Spleen (tissue), 7 donors: ENCODE results near the gene NPW.

Experiments
- POLR2A ChIP-seq, 3 donors: fragments of 450-650 bp; IDR thresholded peaks; one replicate each; pipeline ENCODE4 v1.5.1; 2017; ENCODE audit warnings: antibody characterized with exemption in 3 of 3, mild to moderate bottlenecking in 1 of 3
- TF ChIP-seq, protein P1 (sequence below), 11 experiments: fragments of 200-600 bp in 7 of 11; fragments of 450-650 bp in 4 of 11; sonication (generic) in 4 of 11; IDR thresholded peaks in 8 of 11; conservative IDR thresholded peaks in 3 of 11; 1 replicate in 7 of 11; 2 replicates in 4 of 11; pipeline versions ENCODE4 v1.4.0 to v1.8.0; 2016 to 2021; ENCODE audit warnings: antibody characterized with exemption in 11 of 11, inconsistent platforms in 4 of 11, mild to moderate bottlenecking in 1 of 11
- donor health status: DM: no; HTN: no; CAD: no; lungs with moderate emphysema.
- donor health status: DM: no; HTN: no; CAD: no.
- donor health status: DM: no; HTN: no; CAD: no.

DNA sequence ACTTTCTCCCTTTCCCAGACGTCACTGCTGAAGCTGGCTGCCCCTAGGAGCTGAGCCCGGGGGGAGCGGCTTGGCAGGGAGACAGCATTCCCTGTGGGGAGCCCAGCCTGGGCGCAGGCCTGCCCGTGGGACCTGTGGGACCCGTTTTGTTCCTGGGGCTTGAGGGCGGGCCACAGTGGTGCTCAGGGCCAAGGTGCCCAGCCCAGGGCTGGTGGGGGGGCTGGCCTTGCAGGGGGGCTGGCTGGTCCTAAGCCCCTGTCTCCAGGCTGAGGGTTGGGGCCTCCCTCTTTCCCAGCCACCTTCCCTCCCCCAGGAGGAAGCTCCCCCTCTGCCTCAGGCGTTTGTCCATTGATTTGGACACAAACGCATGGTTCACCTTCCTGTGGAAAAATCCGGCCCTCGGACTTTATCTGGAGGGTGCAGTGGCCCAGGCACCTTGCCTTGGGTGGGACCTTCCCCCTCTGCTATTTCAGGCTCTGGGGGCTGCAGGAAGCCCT, 11.5 kb downstream of the NPW start:
- TF ChIP-seq, protein P1, sequence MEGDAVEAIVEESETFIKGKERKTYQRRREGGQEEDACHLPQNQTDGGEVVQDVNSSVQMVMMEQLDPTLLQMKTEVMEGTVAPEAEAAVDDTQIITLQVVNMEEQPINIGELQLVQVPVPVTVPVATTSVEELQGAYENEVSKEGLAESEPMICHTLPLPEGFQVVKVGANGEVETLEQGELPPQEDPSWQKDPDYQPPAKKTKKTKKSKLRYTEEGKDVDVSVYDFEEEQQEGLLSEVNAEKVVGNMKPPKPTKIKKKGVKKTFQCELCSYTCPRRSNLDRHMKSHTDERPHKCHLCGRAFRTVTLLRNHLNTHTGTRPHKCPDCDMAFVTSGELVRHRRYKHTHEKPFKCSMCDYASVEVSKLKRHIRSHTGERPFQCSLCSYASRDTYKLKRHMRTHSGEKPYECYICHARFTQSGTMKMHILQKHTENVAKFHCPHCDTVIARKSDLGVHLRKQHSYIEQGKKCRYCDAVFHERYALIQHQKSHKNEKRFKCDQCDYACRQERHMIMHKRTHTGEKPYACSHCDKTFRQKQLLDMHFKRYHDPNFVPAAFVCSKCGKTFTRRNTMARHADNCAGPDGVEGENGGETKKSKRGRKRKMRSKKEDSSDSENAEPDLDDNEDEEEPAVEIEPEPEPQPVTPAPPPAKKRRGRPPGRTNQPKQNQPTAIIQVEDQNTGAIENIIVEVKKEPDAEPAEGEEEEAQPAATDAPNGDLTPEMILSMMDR (IDR thresholded peaks at IDR 0.05 in 8 of 11, conservative IDR thresholded peaks at IDR 0.05 in 3 of 11), result no peak
- no peak for TF ChIP-seq POLR2A (IDR thresholded peaks at IDR 0.05)
